GM18508 (cell line): Measurements from ENCODE around the gene ZNF77.
A peak's percentile ranks its signal among the peaks of the same experiment; 100 is the strongest.
"Not testable (repeated sequence)": the region's sequence is repeated elsewhere in the genome, so short reads cannot be mapped to it uniquely, and the experiment has no call there.

Experiments used
- ATAC-seq: cut with Tn5 transposase; IDR thresholded peaks from one replicate; pipeline ENCODE4 v1.9.1; 2021; ENCODE audit warnings: moderate number of reproducible peaks; ENCODE audit not compliant: insufficient read depth, unreplicated experiment

ZNF77 gene

GRCh38 chr19:2923510-2923909 is 21.3 kb downstream of the ZNF77 start:
- no peak for ATAC-seq

- no peak for ATAC-seq
Measured at GRCh38 chr19:2922987-2923386, 21.8 kb downstream of the ZNF77 start.

DNA sequence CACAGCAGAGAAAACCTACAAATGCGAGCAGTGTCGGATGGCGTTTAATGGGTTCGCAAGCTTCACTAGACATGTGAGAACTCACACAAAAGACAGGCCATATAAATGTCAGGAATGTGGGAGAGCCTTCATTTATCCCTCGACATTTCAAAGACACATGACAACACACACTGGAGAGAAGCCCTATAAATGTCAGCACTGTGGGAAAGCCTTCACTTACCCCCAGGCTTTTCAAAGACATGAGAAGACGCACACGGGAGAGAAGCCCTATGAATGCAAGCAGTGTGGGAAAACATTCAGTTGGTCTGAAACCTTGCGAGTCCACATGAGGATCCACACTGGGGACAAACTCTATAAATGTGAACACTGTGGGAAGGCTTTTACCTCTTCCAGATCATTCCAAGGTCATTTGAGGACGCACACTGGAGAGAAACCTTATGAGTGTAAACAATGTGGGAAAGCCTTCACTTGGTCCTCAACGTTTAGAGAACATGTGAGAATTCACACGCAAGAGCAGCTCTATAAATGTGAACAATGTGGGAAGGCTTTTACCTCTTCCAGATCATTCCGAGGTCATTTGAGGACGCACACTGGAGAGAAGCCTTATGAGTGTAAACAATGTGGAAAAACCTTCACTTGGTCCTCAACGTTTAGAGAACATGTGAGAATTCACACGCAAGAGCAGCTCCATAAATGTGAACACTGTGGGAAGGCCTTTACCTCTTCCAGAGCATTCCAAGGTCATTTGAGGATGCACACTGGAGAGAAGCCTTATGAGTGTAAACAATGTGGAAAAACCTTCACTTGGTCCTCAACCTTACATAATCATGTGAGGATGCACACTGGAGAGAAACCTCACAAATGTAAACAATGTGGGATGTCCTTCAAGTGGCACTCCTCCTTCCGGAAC is 27.2 kb downstream of the ZNF77 start:
- ATAC-seq, result no peak

- ATAC-seq, result no peak
Measured at GRCh38 chr19:2912306-2912705, 32.5 kb downstream of the ZNF77 start.

DNA sequence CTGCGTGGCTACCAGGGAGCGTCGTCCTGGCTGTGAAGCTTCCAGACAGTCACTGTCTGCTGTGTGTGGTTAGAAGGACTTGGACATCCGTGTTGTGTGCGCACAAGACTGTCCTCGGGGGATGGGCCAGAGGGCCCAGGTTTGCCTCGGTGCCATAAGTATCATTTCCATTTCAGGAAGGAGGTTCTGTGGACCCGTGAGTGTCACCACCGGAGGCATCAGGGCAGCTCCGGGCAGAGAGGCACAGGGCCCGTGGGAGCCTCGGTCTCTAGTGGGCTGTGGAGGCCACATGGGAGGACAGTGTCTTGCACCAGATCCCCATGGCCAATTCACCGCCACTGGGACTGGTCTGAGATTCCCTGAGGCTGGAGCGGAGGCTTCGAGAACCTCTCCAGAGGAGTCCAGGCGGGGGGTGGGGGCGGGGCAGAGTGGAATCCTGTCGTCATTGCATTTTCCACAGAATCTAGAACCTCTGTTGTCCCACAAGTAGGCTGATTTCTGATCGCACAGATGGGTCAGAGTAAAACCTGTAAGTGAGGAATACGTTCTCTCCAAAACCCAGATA is 38.1 kb downstream of the ZNF77 start:
- no peak for ATAC-seq

GRCh38 chr19:2905918-2906519 is 38.8 kb downstream of the ZNF77 start:
- ATAC-seq, result no peak

DNA sequence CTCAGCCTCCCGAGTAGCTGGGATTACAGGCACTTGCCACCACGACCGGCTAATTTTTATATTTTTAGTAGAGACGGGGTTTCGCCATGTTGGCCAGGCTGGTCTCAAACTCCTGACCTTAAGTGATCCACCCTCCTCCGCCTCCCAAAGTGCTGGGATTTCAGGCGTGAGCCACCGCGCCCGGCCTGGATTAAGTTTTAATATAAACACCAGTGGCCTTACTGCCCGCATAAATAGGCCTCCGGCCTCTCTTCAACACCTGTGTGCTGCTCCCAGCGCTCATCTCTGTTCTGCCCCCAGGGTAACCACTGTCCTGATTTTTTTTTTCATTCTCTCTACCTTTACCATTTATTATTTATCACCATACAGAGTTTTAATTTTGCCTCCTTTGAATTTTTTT is 41.4 kb downstream of the ZNF77 start:
- not testable (repeated sequence) for ATAC-seq

DNA sequence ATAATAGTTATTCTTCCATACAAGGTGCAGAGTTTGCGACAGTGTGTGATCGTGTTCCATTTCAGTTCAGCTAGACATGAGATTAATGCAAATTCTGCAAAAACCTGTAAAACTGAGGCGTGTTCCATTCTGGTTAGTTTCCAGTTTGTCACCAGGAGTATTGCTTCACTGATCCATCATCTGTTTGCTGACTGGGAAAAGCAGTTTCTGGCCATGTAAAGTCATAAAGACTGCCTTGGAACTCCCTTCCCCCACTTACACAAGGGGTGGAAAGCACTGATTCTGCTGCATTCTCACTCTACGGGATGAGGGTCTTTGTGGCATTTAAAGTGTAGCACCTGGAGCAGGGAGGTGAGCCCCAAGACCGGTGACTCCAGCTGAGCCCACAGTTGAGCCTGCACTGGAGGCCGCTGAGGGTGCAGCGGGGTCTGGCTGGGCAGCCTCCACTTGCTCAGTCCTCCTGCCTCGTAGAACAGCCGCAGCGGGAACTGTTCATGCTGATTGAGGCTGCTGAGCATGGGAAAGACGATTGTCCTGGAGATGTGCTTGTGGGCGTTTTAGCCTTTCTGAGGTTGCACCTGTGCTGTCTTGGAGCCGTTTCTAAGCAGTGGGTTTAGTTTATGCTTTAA is 42.1 kb downstream of the ZNF77 start:
- no peak for ATAC-seq

GRCh38 chr19:2900296-2901252 is 44.2 kb downstream of the ZNF77 start, which contains the start of gene ZNF57:
TSS of gene ZNF57 (plus strand) at chr19:2900928. CDS start at chr19:2901046, 118 bp downstream.
- peak; percentile 69 for ATAC-seq

DNA sequence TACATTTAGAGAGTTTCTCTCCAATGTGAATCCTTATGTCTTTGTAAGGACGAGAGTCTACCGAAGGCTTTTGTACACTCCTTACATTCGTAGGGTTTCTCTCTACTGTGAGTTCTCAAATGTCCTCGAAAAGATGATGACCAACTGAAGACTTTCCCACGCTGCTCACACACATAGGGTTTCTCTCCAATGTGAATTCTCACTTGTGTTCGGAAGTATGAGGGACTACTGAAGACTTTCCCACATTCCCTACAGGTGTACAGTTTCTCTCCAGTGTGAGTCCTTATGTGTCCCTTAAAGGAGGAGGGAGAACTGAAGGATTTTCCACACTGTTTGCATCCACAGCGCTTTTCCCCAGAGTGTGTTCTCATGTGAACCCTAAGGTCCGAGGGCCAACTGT is 48.1 kb downstream of the ZNF77 start:
- ATAC-seq, result no peak

- ATAC-seq, result not testable (repeated sequence)
Measured at GRCh38 chr19:2890531-2890930, 54.2 kb downstream of the ZNF77 start.

GRCh38 chr19:2888731-2889224 is 56.0 kb downstream of the ZNF77 start:
- no peak for ATAC-seq

DNA sequence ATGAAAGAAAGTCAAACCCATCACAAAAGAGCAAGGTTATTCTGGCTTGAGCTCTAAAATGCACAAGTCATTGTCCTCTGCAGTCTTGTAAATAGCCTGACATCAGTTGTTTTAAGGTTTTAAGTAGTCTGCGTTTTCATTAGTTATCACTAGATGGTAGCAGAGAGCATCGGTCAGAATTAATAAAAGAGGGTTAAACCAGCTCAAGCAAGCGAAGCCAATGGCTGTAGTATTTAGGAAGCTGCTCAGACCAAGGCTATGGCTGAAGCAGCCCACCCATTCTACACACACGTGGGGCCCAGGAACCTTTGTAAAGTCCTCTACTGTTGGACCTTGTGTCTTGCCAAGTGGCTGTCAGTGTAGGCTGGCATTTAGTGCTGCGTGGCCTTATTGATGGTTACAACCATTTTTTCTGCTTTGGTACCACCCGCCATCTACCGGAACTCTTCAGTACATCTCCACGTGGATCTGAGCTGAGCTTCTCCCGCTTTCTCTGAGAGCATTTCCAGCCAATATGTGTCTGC is 57.3 kb downstream of the ZNF77 start:
- no peak for ATAC-seq

GRCh38 chr19:2885736-2886135 is 59.0 kb downstream of the ZNF77 start:
- ATAC-seq, result no peak

DNA sequence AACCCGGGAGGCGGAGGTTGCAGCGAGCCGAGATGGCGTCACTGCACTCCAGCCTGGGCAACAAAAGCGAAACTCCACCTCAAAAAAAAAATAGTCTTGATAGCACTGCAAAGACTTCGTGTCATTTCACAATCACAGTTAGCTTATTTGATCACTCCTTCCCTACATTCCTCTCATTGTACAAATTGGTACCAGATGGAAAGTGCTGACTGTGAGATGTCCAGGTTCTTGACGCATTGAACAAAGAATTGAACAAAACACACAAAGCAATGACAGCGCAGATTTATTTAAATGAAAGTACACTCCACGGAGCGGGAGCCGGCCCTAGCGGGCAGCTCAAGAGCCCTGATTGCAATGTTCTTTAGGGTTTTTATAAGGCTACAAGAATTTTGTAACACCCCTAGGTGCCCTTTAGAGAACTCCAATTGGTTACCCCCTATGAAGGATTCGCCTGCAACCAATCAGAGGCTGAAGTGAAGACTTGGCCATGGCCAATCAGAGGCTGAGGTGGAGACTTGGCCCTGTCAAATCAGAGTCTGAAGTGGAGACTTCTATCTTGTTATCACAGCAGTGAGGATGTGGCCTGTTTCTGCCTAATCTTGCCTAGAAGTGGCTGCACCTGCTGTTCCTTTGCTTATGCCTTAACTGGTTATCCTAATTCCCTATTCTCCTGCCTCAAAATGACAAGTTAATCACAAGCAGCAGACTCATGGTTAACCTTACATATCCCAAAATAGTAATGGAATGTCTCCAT is 60.9 kb downstream of the ZNF77 start:
- no peak for ATAC-seq
